Mucosa of descending colon (tissue), 3 donors: Measurements from ENCODE around the gene SMARCA4. TPM values are rescaled to one million over a fixed set of nuclear protein-coding genes. Genes with fewer than 3 reads are reported as not detected.

Experiments used
- ATAC-seq: fragments of 200-7000 bp; cut with Tn5 transposase; one replicate; pipeline ENCODE4 v1.9.1; 2020; ENCODE audit warnings: mild to moderate bottlenecking, moderate library complexity
- DNase-seq, 3 donors: peaks; one replicate each; pipeline ENCODE4 v3.0.0-alpha.2; 2020
- H3K36me3 ChIP-seq: fragments of 200-600 bp; one replicate; pipeline ENCODE4 v1.8.0; 2021; ENCODE audit warnings: low read depth, mild to moderate bottlenecking
- H3K4me1 ChIP-seq: fragments of 200-600 bp; one replicate; pipeline ENCODE4 v1.8.0; 2021; ENCODE audit warnings: low read depth, mild to moderate bottlenecking
- H3K4me3 ChIP-seq: fragments of 200-600 bp; one replicate; pipeline ENCODE4 v1.8.0; 2021; ENCODE audit warnings: mild to moderate bottlenecking
- H3K9me3 ChIP-seq: fragments of 200-600 bp; one replicate; pipeline ENCODE4 v1.8.0; 2021; ENCODE audit warnings: mild to moderate bottlenecking
- CTCF ChIP-seq: fragments of 200-600 bp; IDR thresholded peaks from one replicate; pipeline ENCODE4 v1.8.0; 2022; ENCODE audit warnings: antibody characterized with exemption, mild to moderate bottlenecking
- intact Hi-C, 2 donors: fragments of 100-400 bp; cut with DNase I in 1 of 2; cut with micrococcal nuclease in 1 of 2; formaldehyde crosslinking; loops; one replicate each; pipeline versions ENCODE4 v1.11.0 to v1.11.1; 2022; cut with DNase I, micrococcal nuclease
- total RNA-seq, 3 donors: library from RNA; stranded (reverse); fragmentation: NEBNext Ultra II Directional in 2 of 3; extraction: Animal tissue kit (Norgen Biotek cat#: 25700) in 2 of 3; gene quantifications; one replicate each; pipeline versions ENCODE4 v1.2.1 to v1.2.4, GENCODE V29; 2021 to 2023
- donor health status: DM: no; HTN: no; CAD: no; lungs with moderate emphysema.
- donor health status: DM: no; HTN: no; CAD: no.
- donor health status: DM: no; HTN: yes; CAD: no.

Gene SMARCA4
- total RNA-seq, 3 donors from 2014 or later, result 81.5 to 86.5 (median 86.3) TPM

- Histone ChIP-seq H3K36me3 (peaks cover 8% of the 10 kb centered on the region), H3K4me1 (no peaks in the 10 kb centered on the region), H3K4me3 (no peak overlapping the region), H3K9me3 (no peaks in the 10 kb centered on the region)
- TF ChIP-seq CTCF, result no peak
- intact Hi-C loops, result no loop called here
- ATAC-seq (no peak), DNase-seq (no peak)
Observed at GRCh38 chr19:10986301-10987127, 25.7 kb downstream of the SMARCA4 start.

- H3K4me1 ChIP-seq, result no peaks in the 10 kb centered on the region
- intact Hi-C loops, result no loop called here
- ATAC-seq (no peak), DNase-seq (no peak)
- H3K9me3 ChIP-seq, result no peaks in the 10 kb centered on the region
- H3K4me3 ChIP-seq, result no peak overlapping the region
- peaks cover 8% of the 10 kb centered on the region for H3K36me3 ChIP-seq
- TF ChIP-seq CTCF, result no peak
Observed at GRCh38 chr19:10987571-10988297, 26.9 kb downstream of the SMARCA4 start.

- DNase-seq, result no peak
- Histone ChIP-seq H3K9me3 (no peaks in the 10 kb centered on the region), H3K4me3 (no peak overlapping the region), H3K36me3 (peaks cover 8% of the 10 kb centered on the region), H3K4me1 (no peaks in the 10 kb centered on the region)
- intact Hi-C loops, result no loop called here
- ATAC-seq, result no peak
- no peak for TF ChIP-seq CTCF
Observed at GRCh38 chr19:10988380-10988779, 27.6 kb downstream of the SMARCA4 start.

GRCh38 chr19:10988921-10989320 is 28.1 kb downstream of the SMARCA4 start:
- Histone ChIP-seq H3K36me3 (peaks cover 8% of the 10 kb centered on the region), H3K4me1 (no peaks in the 10 kb centered on the region), H3K4me3 (no peak overlapping the region), H3K9me3 (no peaks in the 10 kb centered on the region)
- no peak for TF ChIP-seq CTCF
- intact Hi-C loops, result no loop called here
- DNase-seq, result no peak
- no peak for ATAC-seq

- intact Hi-C loops, result no loop called here
- Histone ChIP-seq H3K4me1 (no peaks in the 10 kb centered on the region), H3K4me3 (no peak overlapping the region), H3K36me3 (peaks cover 8% of the 10 kb centered on the region), H3K9me3 (no peaks in the 10 kb centered on the region)
- ATAC-seq (no peak), DNase-seq (no peak)
- no peak for TF ChIP-seq CTCF
Observed at GRCh38 chr19:10991076-10991475, 30.2 kb downstream of the SMARCA4 start.
